Activated naive CD4-positive, alpha-beta T cell treated with anti-CD3 and anti-CD28 coated beads, Interleukin-2, amount 50 U/mL, for 24 hours (primary cell): ENCODE data around the gene MAP3K3.
"Not testable (repeated sequence)": the region's sequence is repeated elsewhere in the genome, so short reads cannot be mapped to it uniquely, and the experiment has no call there.

ENCODE experiments used
- H3K27ac Mint-ChIP-seq: one replicate; pipeline ENCODE4 v1.8.0; 2021; ENCODE audit warnings: mild to moderate bottlenecking, mixed read lengths
- H3K27me3 Mint-ChIP-seq: one replicate; pipeline ENCODE4 v1.8.0; 2021; ENCODE audit warnings: mixed read lengths
- H3K36me3 Mint-ChIP-seq: one replicate; pipeline ENCODE4 v1.8.0; 2021; ENCODE audit warnings: mixed read lengths
- H3K4me1 Mint-ChIP-seq: one replicate; pipeline ENCODE4 v1.8.0; 2021; ENCODE audit warnings: mixed read lengths
- H3K4me3 Mint-ChIP-seq: one replicate; pipeline ENCODE4 v1.8.0; 2021; ENCODE audit warnings: mild to moderate bottlenecking, mixed read lengths
- H3K9me3 Mint-ChIP-seq: one replicate; pipeline ENCODE4 v1.8.0; 2021; ENCODE audit warnings: mixed read lengths

Gene MAP3K3

GRCh38 chr17:63701868-63702720 is 79.9 kb downstream of the MAP3K3 start:
- H3K27ac Mint-ChIP-seq, result peak overlapping the region; percentile 95
- no peaks in the 10 kb centered on the region for H3K9me3 Mint-ChIP-seq
- peaks cover 68% of the 10 kb centered on the region for H3K4me1 Mint-ChIP-seq
- no peaks in the 10 kb centered on the region for H3K27me3 Mint-ChIP-seq
- H3K4me3 Mint-ChIP-seq, result peak overlapping the region; percentile 88
- peaks cover 5% of the 10 kb centered on the region for H3K36me3 Mint-ChIP-seq

DNA sequence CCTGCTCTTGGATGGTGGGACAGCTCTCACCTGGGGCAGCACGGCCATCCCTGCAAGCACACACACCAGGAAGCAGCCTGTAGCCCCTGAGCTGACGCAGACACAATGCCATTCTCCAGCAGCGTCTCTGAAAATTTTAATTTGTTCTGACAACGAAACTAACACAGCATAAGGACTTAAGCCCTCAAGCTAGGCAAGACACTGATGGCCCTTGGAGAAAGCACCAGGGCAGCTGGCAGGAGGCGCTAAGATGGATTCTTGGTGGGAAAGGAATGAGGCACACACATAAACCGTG is 80.5 kb downstream of the MAP3K3 start:
- peak overlapping the region; percentile 95 for H3K27ac Mint-ChIP-seq
- H3K9me3 Mint-ChIP-seq, result no peaks in the 10 kb centered on the region
- H3K36me3 Mint-ChIP-seq, result peaks cover 5% of the 10 kb centered on the region
- no peaks in the 10 kb centered on the region for H3K27me3 Mint-ChIP-seq
- peak overlapping the region; percentile 88 for H3K4me3 Mint-ChIP-seq
- H3K4me1 Mint-ChIP-seq, result peaks cover 67% of the 10 kb centered on the region

DNA sequence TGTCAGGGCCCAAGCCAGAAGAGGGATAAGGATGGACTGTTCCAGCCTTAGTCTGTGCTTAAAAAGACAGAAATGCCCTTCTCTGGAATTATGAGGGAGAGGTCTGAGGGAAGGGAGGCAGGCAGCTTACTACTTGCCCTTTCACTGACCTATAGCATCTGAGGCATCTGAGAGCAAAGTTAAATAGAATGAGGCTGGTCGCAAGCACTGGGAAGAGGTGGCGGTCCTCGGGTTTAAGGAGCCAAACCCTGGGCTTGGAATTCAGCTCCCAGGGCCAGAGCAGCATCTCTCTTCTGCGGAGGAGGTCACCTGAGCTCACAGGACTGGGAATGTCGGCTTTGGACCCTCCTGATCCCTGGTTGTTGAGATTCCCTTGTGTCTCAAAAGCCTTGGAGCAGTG is 80.8 kb downstream of the MAP3K3 start:
- Mint-ChIP-seq H3K4me1 (peaks cover 63% of the 10 kb centered on the region), H3K9me3 (no peaks in the 10 kb centered on the region), H3K36me3 (peaks cover 4% of the 10 kb centered on the region), H3K27me3 (no peaks in the 10 kb centered on the region), H3K27ac (peak overlapping the region; percentile 95), H3K4me3 (peak overlapping the region; percentile 88)

DNA sequence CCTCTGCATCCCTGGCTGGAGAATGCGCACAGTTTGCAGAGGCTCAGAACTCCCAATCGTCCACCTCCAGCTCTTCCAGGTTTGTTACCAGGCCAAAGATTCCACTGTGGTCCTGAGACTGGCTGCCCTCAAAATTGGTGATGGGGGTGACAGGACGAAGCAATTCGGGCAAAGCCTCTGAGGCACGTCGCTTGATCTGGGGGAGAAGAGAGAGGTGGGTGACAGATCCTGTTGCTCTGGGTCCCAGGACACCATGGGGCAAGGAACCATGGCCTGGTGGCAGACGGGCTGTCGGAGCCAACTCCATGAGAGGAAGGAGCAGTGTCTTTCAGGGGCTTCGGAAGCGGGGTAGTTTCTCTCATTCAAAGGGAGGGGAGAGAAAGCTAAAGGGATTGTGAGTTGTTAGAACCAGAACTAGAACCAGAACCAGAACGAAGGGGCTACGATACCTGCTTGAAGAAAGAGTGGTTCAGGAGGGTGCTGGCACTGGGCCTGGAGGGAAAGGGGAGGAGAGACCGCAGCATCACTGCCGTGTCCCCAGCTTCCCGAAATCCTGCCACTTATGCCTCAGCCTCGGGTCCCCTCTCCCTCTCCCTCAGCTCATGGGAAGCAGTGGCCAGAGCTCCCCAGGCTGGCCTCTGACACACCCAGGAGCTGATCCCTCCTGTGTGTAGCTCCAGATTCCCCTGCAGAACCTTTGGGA is 81.5 kb downstream of the MAP3K3 start:
- H3K4me1 Mint-ChIP-seq, result peaks cover 64% of the 10 kb centered on the region
- peak overlapping the region; percentile 71 for H3K4me3 Mint-ChIP-seq
- no peaks in the 10 kb centered on the region for H3K27me3 Mint-ChIP-seq
- H3K27ac Mint-ChIP-seq, result peak overlapping the region; percentile 94
- peaks cover 4% of the 10 kb centered on the region for H3K36me3 Mint-ChIP-seq
- no peaks in the 10 kb centered on the region for H3K9me3 Mint-ChIP-seq

DNA sequence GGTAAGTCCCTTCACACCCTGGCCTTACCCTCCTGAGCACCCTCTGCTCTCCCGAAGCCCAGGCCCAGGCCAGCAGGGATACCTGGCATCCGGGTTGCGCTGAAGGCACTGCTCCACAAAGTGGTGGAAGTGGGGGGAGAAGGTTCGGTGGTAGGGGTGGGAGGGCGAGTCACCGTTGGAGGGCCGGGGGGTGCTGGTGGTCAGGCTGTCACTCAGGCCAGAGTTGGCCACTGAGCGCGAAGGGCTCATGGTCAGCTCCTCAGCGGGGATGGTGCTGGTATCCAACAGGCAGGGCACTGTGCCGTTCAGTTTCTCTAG is 82.0 kb downstream of the MAP3K3 start:
- no peaks in the 10 kb centered on the region for H3K27me3 Mint-ChIP-seq
- H3K4me3 Mint-ChIP-seq, result no peak overlapping the region
- H3K27ac Mint-ChIP-seq, result no peak overlapping the region

GRCh38 chr17:63704836-63705235 is 82.6 kb downstream of the MAP3K3 start:
- H3K4me1 Mint-ChIP-seq, result peaks cover 75% of the 10 kb centered on the region
- H3K4me3 Mint-ChIP-seq, result no peak overlapping the region
- peaks cover 7% of the 10 kb centered on the region for H3K36me3 Mint-ChIP-seq
- H3K27ac Mint-ChIP-seq, result no peak overlapping the region
- no peaks in the 10 kb centered on the region for H3K9me3 Mint-ChIP-seq
- H3K27me3 Mint-ChIP-seq, result no peaks in the 10 kb centered on the region

More for the DNA sequence above, 82.0 kb downstream of the MAP3K3 start:
- Mint-ChIP-seq H3K9me3 (no peaks in the 10 kb centered on the region), H3K4me1 (peaks cover 69% of the 10 kb centered on the region), H3K36me3 (peaks cover 4% of the 10 kb centered on the region)

GRCh38 chr17:63705657-63706056 is 83.4 kb downstream of the MAP3K3 start:
- Mint-ChIP-seq H3K27me3 (no peaks in the 10 kb centered on the region), H3K27ac (peak overlapping the region; percentile 19), H3K4me3 (peak overlapping the region; percentile 41), H3K36me3 (peaks cover 7% of the 10 kb centered on the region), H3K4me1 (peaks cover 83% of the 10 kb centered on the region), H3K9me3 (no peaks in the 10 kb centered on the region)

DNA sequence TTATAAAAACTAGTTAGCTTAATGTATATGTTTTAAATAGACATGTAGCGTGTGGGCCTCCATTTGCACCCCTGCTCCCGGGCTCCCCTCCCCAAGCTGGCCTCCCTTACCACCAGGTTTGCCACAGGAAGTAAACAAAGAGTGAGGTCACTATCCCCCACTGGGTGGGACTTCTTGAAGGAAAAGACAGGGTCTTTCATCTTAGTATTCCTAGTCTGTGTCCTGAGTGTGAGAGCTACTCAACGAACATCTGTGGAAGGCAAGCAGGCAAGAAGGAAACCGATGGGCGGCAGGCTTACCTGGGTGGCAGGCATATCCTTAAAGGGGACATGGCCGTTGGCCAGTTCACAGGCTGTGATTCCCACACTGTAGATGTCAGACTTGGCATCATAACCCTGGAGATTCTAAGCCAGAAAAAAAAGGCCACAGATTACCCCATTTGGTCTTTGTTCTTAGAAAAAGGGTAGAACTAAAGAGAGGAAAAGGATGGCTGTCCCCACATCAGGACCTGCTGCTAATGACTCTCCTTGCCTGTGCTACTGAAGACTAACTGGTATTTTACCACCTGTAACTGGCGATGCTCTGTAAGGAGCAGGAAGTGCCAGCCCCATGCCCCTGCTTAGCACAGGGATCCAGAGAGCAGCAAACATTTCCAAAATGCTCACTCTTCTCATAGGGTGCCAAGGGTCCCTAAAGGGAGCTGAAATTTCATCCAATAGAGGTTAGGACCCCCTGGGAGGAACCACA is 84.3 kb downstream of the MAP3K3 start:
- Mint-ChIP-seq H3K27ac (peak overlapping the region; percentile 86), H3K4me3 (peak overlapping the region; percentile 61), H3K36me3 (peaks cover 7% of the 10 kb centered on the region), H3K4me1 (peaks cover 81% of the 10 kb centered on the region), H3K9me3 (no peaks in the 10 kb centered on the region), H3K27me3 (no peaks in the 10 kb centered on the region)

DNA sequence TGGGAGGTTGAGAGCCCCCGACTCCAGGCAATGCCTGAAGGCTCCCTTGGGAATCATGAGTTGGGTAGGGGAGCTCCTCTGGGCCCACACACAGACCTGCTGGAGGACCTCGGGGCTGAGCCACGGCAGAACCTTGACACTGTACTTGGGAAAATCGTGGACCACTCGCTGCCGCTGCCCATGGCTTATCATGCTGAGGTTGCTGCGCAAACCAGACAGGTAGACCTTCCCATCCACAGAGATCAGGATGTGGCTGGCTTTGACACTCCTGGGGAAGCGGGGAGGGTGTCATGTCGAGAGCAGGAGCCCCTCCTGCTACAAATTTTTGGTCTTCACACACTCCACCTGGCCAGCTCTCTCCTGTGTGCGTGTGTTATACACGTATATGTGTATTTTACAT is 84.9 kb downstream of the MAP3K3 start:
- Mint-ChIP-seq H3K4me3 (peak overlapping the region; percentile 30), H3K9me3 (no peaks in the 10 kb centered on the region), H3K4me1 (peaks cover 75% of the 10 kb centered on the region), H3K27ac (peak overlapping the region; percentile 35), H3K27me3 (no peaks in the 10 kb centered on the region), H3K36me3 (peaks cover 7% of the 10 kb centered on the region)

DNA sequence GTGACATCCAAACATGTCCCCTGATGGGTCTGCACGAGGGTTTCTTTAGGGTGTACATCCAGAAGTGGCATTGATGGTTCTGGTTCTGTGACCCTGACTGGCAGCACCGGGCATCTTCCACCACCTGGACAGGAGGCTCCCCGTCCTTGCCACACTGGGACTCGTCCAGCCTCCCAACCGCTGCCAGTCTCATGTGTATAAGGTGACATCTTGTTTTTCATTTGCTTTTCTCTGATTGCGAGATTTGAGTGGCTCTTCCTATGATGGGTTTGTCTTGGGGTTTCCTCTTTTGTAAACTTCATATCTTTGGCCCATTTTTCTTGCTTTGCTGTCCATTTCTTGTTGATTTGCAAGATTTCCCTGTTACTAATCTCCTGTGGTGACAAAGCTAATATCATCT is 86.9 kb downstream of the MAP3K3 start:
- no peaks in the 10 kb centered on the region for H3K27me3 Mint-ChIP-seq
- peaks cover 8% of the 10 kb centered on the region for H3K36me3 Mint-ChIP-seq

GRCh38 chr17:63714550-63715277 is 92.5 kb downstream of the MAP3K3 start:
- no peaks in the 10 kb centered on the region for H3K27me3 Mint-ChIP-seq
- H3K4me1 Mint-ChIP-seq, result peaks cover 19% of the 10 kb centered on the region
- no peak overlapping the region for H3K4me3 Mint-ChIP-seq
- peak overlapping the region; percentile 23 for H3K27ac Mint-ChIP-seq
- H3K9me3 Mint-ChIP-seq, result no peaks in the 10 kb centered on the region
- H3K36me3 Mint-ChIP-seq, result peaks cover 7% of the 10 kb centered on the region

More for the DNA sequence above, 86.9 kb downstream of the MAP3K3 start:
- Mint-ChIP-seq H3K4me3 (peak overlapping the region; percentile 13), H3K4me1 (peaks cover 56% of the 10 kb centered on the region), H3K27ac (peak overlapping the region; percentile 68), H3K9me3 (no peaks in the 10 kb centered on the region)

- H3K9me3 Mint-ChIP-seq, result no peaks in the 10 kb centered on the region
- H3K36me3 Mint-ChIP-seq, result peaks cover 7% of the 10 kb centered on the region
- no peaks in the 10 kb centered on the region for H3K27me3 Mint-ChIP-seq
- H3K4me3 Mint-ChIP-seq, result no peak overlapping the region
- H3K4me1 Mint-ChIP-seq, result peaks cover 7% of the 10 kb centered on the region
- H3K27ac Mint-ChIP-seq, result peak overlapping the region; percentile 23
Observed at GRCh38 chr17:63716426-63716825, 94.2 kb downstream of the MAP3K3 start.

GRCh38 chr17:63718988-63719387 is 96.8 kb downstream of the MAP3K3 start:
- Mint-ChIP-seq H3K4me1 (peaks cover 7% of the 10 kb centered on the region), H3K27ac (no peak overlapping the region), H3K27me3 (no peaks in the 10 kb centered on the region), H3K4me3 (no peak overlapping the region), H3K36me3 (peaks cover 3% of the 10 kb centered on the region), H3K9me3 (no peaks in the 10 kb centered on the region)

DNA sequence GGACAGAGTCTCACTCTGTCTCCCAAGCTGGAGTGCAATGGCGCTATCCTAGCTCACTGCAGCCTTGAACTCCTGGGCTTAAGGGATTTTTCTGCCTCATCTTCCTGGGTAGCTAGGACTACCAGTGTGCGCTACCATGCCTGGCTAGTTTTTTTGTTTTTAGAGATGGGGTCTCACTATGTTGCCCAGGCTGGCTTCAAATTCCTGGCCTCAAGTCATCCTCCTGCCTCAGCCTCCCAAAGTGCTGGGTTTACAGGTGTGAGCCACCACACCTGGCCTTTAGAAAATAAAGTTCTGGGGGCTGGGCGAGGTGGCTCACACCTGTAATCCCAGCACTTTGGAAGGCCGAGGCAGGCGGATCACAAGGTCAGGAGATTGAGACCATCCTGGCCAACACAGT is 98.0 kb downstream of the MAP3K3 start:
- H3K4me1 Mint-ChIP-seq, H3K36me3 Mint-ChIP-seq, H3K27ac Mint-ChIP-seq, H3K27me3 Mint-ChIP-seq, H3K9me3 Mint-ChIP-seq, H3K4me3 Mint-ChIP-seq: not testable (repeated sequence)

GRCh38 chr17:63722403-63722802 is 100.2 kb downstream of the MAP3K3 start:
- H3K27ac Mint-ChIP-seq, result no peak overlapping the region
- no peaks in the 10 kb centered on the region for H3K9me3 Mint-ChIP-seq
- peaks cover 10% of the 10 kb centered on the region for H3K36me3 Mint-ChIP-seq
- H3K4me3 Mint-ChIP-seq, result no peak overlapping the region
- H3K4me1 Mint-ChIP-seq, result peaks cover 3% of the 10 kb centered on the region
- H3K27me3 Mint-ChIP-seq, result no peaks in the 10 kb centered on the region
